Hematopoietic multipotent progenitor cell treated with erythropoietin and hydrocortisone succinate and interleukin-3 and kit ligand, for 17 days (in vitro differentiated cells): ENCODE measurements around the gene GANC.

Experiments
- DNase-seq: peaks from one replicate; pipeline ENCODE4 v3.0.0-alpha.2; 2015; ENCODE audit warnings: low spot score

The GANC gene

DNA sequence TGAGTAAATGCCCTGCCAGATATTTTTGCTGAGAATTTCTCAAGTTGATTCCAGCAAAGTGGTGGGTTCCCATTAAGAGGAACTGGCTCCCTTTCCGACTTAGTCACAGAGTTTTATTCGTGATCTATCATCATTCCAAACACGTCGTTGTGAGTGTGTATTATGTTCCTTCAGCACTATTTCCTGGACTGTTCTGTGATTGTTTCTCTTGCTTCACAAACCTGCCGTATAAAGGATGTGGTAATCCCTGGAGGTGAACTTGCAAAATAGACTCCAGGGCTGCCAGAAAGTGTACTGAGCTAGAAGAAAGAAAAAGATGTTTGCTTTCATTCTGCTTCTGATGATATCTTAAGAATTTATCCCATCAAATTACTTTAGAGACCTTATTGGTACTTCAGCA, 71.8 kb downstream of the GANC start:
- DNase-seq: no peak

DNA sequence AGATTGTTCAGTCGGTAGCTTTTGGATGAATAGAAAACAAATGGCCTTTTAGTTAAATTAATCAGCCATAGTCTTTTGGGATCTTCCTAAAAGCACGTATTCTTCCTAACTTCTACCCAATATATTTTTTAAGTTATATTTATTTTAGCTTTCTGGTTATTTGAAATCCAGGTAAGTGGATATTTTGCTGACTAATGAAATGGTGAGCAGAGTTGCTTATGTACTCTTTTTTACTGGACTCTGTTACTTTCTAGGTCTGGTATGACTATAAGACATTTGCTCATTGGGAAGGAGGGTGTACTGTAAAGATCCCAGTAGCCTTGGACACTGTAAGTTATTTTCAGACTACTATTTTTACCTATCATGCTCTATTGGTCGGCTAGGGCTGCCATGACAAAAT, 72.5 kb downstream of the GANC start:
- no peak for DNase-seq

DNA sequence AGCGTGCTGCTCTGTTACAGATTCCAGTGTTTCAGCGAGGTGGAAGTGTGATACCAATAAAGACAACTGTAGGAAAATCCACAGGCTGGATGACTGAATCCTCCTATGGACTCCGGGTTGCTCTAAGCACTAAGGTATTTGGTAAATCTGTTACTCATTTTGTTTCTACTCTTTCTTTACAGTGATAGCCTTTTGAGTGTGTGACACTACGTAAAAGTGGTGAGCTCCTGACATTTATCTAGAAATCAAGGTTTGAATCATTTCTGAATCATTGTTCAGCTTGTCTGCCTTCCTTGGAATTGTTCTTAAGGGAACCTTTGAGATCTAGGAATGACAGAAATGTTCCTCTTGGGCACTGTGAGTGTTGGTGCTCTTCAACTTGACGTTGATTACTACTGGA, 75.1 kb downstream of the GANC start:
- no peak for DNase-seq

DNA sequence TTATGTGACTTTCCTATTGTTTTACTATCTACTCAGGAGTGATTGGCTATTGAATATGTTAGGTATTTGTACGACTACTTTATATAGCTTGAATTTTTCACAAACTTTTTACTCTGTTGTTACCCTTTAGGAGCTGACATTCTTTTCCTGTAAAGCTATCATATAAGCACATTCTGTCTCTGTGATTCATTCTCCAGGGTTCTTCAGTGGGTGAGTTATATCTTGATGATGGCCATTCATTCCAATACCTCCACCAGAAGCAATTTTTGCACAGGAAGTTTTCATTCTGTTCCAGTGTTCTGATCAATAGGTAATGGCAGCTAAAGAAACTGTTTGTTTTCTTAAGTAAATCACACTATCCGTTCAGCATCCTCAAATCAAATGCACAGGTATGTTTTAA, 76.2 kb downstream of the GANC start:
- DNase-seq: no peak

DNA sequence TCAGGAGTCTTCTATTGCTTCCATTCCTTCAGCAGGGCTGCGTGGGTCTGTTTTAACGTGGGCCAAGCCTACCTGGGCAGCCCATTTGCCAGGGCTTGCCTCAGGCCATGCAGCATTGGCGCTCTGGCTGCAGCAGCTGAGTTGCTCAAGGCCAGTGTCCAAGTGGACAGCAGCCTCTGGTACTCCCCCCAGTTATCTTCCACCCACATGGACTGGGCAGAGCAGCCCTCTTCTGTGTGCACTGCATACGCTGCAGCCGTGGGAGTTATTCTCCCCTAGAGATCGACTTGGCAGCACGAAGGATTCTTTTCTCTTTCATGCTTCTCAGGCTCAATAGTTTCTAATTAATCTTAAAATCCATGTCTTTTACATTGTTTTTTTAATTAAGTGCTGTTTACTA, 79.4 kb downstream of the GANC start:
- DNase-seq: no peak

DNA sequence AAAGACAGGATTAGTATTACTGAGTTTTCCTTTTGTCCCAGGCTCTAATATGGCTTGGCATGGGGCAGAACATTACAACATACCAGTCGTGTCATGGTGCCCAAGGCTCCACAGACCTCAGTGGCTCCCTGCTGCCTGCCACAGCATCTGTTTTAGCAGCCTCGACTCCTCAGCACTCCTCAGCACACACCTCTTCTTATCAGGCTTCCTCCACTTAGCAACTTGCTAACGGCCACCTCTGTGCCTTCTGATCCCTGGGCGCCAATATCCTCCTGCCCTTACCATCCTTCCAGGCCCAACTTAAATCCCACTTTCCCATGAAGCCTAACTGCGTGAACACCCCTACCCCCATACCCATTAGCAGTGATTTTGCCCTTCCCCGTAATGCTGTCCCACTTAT, 80.1 kb downstream of the GANC start:
- no peak for DNase-seq

DNA sequence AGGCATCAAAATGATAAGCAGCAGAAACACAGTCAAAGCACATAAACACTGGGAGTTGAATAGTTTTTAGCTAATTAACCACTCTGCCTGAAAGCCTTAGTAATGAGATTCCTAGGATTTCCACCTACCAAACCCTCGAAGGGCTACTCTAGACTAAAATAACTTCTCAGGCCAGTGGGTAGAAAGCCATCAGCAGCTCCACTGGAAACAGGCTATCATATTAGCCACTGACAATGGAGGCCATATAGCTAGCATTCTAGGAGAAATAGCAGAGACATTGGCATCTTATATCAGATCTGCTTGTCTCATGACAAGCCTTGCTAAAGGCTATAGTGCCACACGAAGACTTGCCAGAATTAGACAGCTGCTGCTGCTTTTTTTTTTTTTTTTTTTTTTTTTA, 81.8 kb downstream of the GANC start:
- DNase-seq: no peak

DNA sequence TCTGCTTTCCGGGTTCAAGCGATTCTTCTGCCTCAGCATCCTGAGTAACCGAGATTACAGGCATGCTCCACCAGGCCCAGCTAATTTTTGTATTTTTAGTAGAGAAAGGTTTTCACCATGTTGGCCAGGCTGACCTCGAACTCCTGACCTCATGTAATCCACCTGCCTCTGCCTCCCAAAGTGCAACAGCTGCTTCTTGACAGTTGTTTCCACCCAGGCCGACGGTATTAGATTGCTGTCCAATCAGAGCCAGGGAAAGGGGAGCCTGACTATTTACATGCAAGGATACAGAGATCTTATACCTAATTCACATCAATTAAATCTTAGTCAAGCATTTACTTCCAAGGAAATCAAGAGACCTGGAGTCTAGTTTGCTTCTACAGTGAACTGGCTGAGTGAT, 82.3 kb downstream of the GANC start:
- no peak for DNase-seq

DNA sequence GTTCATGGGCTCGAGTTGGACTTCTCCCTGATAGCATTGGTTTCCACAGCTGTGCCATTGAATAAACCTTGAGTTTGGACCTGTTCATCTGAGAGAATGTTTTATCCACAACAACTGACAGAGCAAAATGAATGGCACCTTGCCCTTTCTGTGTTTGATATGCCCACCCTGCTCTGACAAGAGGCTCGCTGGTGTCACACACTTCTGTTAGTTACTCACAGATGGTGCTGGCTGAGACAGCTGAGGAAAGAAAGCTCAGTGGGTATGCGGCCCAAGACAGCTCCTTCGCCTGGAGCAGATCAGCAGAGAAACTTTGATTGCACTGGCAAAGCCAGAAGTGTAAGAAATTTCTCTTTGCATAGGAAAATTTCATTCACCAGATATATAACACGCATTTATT, 83.8 kb downstream of the GANC start:
- no peak for DNase-seq

DNA sequence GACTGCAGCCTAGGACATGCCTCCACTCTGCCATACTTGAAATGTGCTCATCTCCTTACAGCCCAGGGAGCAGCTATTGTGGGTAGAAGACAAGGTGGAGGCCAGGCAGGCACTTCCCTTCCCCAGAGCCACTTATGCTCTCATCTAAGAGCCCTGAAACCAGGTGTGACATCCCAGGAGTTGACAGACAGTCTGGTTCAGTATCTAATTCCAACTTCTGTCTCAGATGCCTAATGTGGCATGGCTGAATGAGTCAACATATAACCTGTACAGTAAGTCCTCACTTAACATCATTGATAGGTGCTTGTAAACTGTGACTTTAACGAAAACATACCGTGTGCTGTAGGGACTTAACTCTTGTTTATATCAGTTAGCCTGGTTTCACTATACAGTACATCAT, 85.1 kb downstream of the GANC start:
- DNase-seq: no peak

DNA sequence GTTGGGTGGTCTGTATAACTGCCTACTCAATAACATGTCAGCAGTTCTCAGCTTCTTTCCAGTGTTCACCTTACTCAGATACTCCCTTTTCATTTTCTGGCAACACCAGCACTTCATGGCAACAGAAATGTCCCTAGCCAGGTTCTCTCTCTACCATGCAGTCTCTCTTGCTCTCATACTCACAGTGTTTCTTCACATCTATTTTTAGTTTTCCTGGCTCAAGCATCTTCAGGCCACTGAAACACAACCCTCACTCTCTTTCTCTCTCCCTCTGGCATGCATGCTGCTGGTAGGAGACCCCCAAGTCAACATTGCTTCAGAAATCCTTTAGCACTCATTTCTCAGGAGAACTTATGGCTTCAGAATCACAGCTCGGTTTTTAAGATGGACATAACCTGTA, 86.2 kb downstream of the GANC start, which contains the start of gene CAPN3:
Gene CAPN3 (plus strand): TSS at position 253 of the 400 bp plus-strand sequence. CDS start 305 bp downstream, outside the sequence.
- no peak for DNase-seq

DNA sequence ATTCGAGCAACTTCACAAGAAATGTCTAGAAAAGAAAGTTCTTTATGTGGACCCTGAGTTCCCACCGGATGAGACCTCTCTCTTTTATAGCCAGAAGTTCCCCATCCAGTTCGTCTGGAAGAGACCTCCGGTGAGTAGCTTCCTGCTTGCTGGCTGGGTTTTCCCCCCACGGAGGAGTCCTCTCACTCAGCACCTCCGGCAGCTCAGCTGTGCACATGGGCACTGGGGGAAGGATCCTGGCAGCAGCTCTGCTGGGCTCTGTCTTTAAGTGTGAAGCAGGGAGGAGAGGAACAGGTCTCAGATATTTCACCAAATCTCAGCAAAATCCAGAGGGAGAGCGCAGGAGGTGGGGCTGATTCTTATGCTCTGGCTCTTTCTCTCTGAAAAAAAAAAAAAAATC, 87.0 kb downstream of the GANC start:
- no peak for DNase-seq

DNA sequence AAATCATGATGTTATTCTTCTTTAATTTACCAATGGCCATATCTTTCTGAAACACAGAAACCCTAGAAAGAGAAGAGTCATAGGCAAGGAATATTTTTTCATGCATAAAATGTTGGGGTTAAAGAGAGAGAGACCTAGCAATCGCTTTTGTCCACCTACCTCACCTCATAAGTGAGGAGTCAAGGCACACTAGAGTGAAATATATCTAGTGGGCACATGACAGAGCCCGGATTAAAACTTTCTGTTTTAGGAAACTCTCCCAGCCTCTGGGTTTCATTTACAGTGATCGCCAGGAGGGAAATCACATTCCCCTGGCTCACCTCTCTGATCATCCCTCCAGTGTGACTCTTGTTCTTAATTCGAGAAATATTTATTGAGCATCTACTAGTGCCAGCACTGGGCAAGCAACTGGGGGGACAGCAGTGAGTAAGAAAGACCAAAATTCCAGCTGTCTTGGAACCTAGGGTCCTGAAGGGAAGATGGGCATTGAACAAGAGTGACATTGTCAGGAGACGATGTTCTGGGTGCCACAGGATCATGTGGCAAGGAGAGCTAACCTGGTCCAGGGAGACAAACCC, 87.6 kb downstream of the GANC start:
- no peak for DNase-seq

DNA sequence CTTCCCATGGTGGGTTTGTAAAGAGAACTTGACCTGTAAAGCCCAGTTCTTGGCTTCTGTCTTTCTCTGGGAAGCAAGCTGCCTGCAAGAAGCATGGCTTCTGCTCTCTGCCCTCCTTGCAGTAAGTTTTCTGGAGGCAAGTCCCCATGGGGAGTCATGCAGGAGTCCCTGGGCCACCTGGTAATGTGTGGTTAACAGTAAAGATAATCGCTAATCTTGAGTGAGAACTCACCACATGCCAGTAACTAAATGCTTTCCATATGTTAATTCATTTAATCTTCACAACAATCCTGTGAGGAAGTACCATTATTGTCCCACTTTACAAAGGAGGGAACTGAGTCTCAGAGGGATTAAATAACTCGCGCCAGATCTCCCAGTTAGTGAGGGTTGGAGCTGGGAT, 90.5 kb downstream of the GANC start:
- no peak for DNase-seq

DNA sequence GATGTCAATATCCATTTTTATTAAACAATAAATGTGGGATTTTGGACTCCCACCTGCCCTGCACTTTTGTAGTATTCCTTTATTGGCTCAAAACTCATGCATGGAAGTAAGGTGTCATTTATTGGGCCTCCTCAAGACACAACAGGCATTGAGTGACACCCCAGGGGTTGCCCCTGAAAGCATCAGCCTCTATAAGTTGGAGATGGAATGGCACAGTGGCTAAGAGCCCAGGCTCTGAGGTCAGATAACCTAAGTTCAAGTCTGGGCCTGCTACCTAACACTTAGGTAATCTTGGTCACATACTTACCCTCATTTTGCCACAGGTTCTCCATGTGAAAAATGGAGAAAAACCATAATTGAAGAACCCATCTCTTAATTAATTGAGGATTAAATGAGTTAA, 90.9 kb downstream of the GANC start:
- DNase-seq: no peak

DNA sequence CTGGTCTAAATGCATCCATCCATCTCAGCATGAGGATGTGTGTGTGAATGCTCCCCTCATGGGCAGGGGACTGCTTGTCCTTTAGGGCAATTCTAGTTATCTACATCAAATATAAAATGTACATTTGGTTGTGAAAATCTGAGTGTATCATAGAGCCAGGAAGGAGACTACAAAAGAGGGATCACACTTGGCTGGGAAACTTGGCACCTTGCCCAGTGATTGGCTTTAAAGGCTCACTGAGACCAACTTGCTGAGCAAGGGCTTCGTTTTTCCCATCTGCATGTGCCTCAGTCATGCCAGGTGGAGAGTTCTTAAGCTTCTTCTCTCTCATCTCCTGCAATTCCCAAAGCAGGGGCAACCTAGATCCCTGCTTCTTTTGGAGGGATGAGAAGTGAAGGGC, 91.5 kb downstream of the GANC start:
- peak; percentile 15 for DNase-seq

DNA sequence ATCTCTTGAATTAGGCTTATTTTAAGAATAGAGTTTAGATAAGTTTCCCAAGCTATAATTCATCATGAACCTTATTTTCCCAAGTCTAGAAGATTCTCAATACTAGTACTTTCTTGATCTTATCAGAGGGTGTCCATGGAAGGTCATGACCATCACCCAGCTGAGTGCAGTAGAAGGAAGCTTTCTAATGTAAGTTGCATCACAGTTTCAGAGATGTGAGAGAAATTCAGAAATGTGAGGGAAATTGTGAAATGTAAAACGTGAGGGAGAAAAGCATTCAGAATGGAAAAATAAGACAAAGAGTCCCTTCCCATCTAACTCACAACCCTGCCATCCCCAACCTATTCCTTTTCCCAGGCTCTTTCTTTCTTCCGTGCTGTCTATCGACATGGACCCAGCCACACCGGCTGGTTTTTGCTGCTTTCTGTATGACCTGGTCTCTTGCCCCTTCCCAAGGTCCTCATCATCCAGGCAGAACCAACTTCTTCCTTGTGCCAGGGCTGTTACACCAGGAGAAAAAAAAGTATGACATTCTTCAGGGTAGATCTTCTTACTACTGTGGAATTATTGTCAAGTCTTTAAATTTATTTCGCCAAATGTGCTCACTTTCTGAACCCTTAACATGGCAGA, 93.0 kb downstream of the GANC start:
- DNase-seq: no peak

DNA sequence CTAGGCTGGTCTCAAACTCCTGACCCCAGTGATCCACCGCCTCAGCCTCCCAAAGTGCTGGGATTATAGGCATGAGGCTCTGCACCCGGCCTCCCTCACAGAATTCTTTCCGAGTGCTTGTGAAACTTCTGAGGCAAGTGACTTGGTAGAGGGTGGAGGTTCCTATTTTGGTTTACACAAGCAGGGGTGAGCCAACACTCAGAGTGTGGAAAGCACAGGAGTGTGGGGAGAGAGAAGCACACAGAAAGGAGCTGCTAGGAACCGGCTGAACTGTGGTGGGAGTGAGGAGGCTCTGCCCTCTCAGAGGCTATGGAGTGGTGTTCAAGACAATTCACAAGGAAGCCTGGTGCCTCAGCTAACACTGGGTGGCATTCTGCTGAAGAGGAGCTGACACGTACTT, 94.0 kb downstream of the GANC start:
- no peak for DNase-seq

DNA sequence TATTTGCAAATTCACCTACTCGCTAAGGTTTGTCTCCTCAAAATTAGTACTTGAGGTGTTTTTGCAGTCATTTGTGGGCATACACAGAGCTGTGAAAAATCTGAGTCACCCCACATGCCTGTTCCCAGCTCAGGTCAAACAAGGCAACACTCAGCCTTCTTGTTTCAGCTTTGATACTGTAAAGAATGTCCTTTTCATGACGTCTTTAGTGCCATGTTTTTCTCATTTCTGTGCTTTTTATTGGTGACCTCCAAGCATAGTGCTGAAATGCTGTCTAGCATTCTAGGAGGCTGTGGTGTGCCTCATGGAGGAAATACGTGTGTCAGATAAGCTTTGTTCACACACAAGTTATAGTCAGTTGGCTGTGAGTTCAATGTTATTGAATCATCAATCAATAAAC, 95.1 kb downstream of the GANC start:
- DNase-seq: no peak

DNA sequence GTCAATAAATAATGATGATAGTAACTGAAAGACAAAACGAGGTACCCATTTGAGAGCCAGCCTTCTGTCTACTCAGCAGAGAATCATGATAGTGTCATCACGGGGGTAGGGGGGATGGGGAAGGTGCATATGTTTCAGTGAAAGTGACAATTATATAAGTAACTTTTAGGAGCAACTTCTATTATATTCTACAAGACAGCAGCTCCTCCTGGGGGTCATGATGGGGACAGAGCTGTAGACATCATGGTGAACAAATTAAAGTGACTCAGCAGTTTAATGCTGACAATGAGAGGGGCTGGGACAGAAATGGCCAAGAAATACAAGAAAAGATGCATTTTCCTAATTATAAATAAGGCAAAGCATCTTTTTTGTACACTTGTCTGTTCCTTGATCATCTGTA, 98.1 kb downstream of the GANC start:
- no peak for DNase-seq

DNA sequence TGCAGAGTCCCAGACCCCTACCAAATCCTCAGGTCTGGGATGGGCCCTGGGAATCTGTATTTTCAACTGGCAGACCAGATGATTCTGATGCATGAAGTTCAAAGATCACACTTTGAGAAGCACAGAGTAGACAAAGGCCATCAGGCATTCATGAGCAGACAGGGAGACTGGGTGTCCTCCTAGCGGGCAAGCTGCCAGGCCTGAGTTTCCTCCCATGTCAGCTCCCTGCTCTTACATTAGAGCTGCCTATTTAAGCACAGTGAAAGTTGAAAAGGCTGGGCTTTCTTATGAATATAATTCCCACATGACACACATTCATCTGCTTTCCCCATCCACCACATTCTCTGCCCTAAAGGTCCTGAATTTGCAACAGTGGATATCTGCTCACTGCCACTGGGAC, 100.3 kb downstream of the GANC start:
- DNase-seq: no peak

DNA sequence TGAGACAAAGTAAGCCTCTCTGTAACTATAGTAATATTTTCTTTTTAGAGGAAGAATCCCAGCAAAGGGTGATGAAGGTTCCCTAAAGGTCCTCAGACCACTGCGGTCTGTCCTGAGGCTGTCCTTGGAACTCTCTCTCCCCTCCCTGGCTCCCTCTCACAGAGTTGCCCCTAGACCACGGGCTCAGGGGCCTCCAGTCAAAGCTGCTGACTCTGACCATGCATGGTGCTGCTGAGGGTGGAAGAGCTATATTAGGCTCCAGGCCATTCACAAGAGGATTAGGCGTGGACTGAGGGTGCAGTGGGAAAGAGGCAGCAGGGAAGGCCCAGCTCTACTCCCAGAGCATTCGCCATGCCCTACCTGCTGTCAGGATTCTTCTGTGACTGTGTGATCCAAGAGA, 100.9 kb downstream of the GANC start:
- no peak for DNase-seq

DNA sequence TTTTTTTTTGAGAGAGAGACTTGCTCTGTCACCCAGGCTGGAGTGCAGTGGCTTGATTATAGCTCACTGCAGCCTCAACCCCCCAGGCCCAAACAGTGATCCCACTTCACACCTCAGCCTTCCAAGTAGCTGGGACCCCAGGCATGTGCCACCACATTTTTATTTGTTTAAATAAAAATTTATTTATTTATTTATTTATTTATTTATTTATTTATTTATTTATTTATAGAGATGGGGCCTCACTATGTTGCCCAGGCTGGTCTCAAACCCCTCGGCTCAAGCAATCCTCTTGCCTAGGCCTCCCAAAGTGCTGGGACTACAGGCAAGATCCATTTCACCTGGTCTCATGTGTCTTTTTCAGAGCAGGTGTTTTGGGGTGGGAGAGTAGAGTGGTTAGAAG, 101.8 kb downstream of the GANC start:
- DNase-seq: no peak

DNA sequence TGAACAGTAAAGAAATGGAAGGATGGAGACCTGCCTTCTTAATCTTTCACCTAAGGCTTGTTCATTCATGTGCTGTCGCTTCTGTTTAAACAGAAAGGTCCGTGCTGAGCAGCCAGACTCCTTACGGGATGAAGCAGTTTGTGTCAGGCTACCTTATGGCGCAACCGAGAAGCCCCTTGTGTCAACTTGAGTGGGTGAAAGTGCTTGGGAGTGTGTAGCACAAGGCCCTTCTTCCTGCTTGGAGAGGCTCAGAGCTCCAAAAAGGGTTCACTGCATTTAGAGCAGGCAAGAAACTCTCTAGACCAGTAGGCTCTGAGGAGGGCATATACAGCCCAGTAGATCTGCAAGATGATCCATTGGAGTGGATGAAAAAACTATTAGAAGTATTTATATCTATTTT, 102.3 kb downstream of the GANC start:
- DNase-seq: no peak

DNA sequence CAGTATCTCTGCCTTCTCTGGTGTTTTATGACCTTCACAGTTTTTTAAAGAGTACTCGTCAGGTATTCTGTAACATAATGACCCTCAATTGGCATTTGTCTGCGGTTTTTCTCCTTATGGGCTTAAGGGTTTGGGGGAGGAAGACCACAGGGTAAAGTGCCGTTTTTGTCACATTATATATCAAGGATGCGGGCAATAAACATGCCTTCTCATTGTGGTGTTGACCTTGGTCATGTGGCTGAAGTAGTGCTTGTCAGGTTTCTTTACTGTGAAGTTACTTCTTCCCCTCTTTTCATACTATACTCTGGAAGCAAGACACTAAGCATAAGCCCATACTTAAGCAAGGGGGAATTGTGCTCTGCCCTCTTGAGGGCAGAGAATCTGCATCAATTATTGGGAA, 102.9 kb downstream of the GANC start:
- no peak for DNase-seq
